Panc1 (cell line): ENCODE results near the gene SMARCAD1. TPM values are rescaled to one million over a fixed set of nuclear protein-coding genes. Genes with fewer than 3 reads are reported as not detected.

Experiments
- ATAC-seq: fragments of 200-7000 bp; cut with Tn5 transposase; 2 replicates; pipeline ENCODE4 v1.9.1; 2020; ENCODE audit warnings: mild to moderate bottlenecking, moderate library complexity
- BruUV-seq: library from RNA; stranded (reverse); fragments of 400-500 nt; replicated peaks from 2 replicates; lab custom pipeline; 2021; lab: Mats Ljungman, UMichigan
- CTCF ChIA-PET: fragments of 300-600 bp; sonication (Branson Sonifier 250); formaldehyde crosslinking; loops from one replicate; lab custom pipeline; 2022; ENCODE audit warnings: antibody characterized with exemption; lab: Charles Lee
- POLR2A ChIA-PET: fragments of 300-600 bp; sonication (Branson Sonifier 250); formaldehyde crosslinking; loops from one replicate; lab custom pipeline; 2022; ENCODE audit warnings: antibody characterized with exemption; lab: Charles Lee
- DNase-seq: peaks from one replicate; pipeline ENCODE4 v3.0.0-alpha.2; 2010; ENCODE audit warnings: low read depth, low spot score
- H3K27ac ChIP-seq: 2 replicates; pipeline ENCODE4 v1.5.1; 2011; ENCODE audit warnings: mild to moderate bottlenecking, low read length, inconsistent platforms
- H3K27me3 ChIP-seq: fragments of 200-500 bp; sonication (Bioruptor generic); 2 replicates; pipeline ENCODE4 v1.6.0; 2014; ENCODE audit warnings: low read length, inconsistent platforms; ENCODE audit not compliant: control insufficient read depth, insufficient read depth
- H3K36me3 ChIP-seq: fragments of 200-500 bp; sonication (Bioruptor generic); 2 replicates; pipeline ENCODE4 v1.5.1; 2014; ENCODE audit warnings: inconsistent platforms, mild to moderate bottlenecking, low read length, moderate library complexity; ENCODE audit not compliant: control insufficient read depth, insufficient read depth
- H3K4me1 ChIP-seq: 2 replicates; pipeline ENCODE4 v1.5.1; 2011; ENCODE audit warnings: inconsistent platforms, mild to moderate bottlenecking, low read length, moderate library complexity; ENCODE audit not compliant: control insufficient read depth, insufficient read depth
- H3K4me3 ChIP-seq, 2 experiments: 2 replicates each; pipeline ENCODE4 v1.5.1; 2011 to 2012; ENCODE audit warnings: low read depth in 2 of 2, low read length in 2 of 2, mild to moderate bottlenecking in 2 of 2, inconsistent platforms in 1 of 2, moderate library complexity in 1 of 2
- H3K9me3 ChIP-seq: fragments of 200-500 bp; sonication (Bioruptor generic); 2 replicates; pipeline ENCODE4 v1.5.1; 2014; ENCODE audit warnings: low read depth, mild to moderate bottlenecking, inconsistent platforms, low read length, moderate library complexity; ENCODE audit not compliant: control insufficient read depth, insufficient read depth
- CTCF ChIP-seq: fragments of 450-650 bp; IDR thresholded peaks from 2 replicates; pipeline ENCODE4 v1.5.1; 2017; ENCODE audit warnings: mild to moderate bottlenecking
- POLR2AphosphoS5 ChIP-seq: IDR thresholded peaks from 2 replicates; pipeline ENCODE4 v1.6.1; 2012; ENCODE audit warnings: mild to moderate bottlenecking, low read depth, low read length, moderate library complexity
- REST ChIP-seq, 2 experiments: IDR thresholded peaks; 2 replicates each; pipeline ENCODE4 v1.6.1; 2011 to 2012; ENCODE audit warnings: low read depth in 2 of 2, control low read depth in 1 of 2, low read length in 1 of 2, mild to moderate bottlenecking in 1 of 2, moderate library complexity in 1 of 2; ENCODE audit not compliant: insufficient read depth in 1 of 2
- SIN3A ChIP-seq: IDR thresholded peaks from 2 replicates; pipeline ENCODE4 v1.6.1; 2012; ENCODE audit warnings: low read depth, mild to moderate bottlenecking, low read length, moderate library complexity, borderline replicate concordance; ENCODE audit not compliant: insufficient read depth
- TCF7L2 ChIP-seq: IDR thresholded peaks from 2 replicates; pipeline ENCODE4 v1.6.1; 2011; ENCODE audit warnings: mild to moderate bottlenecking, low read depth, low read length, inconsistent platforms
- in situ Hi-C: cut with HindIII; loops from 2 replicates; pipeline ENCODE4 v1.10.0; 2016; ENCODE audit warnings: low sequenced_read_pairs, low pct_unique_long_range_greater_than_20kb
- intact Hi-C: fragments of 100-400 bp; cut with micrococcal nuclease; formaldehyde crosslinking; loops from one replicate; pipeline ENCODE4 v1.10.0; 2022; ENCODE audit not compliant: unreplicated experiment
- total RNA-seq: library from RNA; stranded (reverse); gene quantifications from one replicate; pipeline ENCODE4 v1.2.1, GENCODE V29; 2021; ENCODE audit not compliant: unreplicated experiment

SMARCAD1 gene
- total RNA-seq, 1 experiment from 2014 or later, result 20.7 TPM

GRCh38 chr4:94219402-94219801, 11.7 kb downstream of the SMARCAD1 start:
- TF ChIP-seq SIN3A (no peak), POLR2AphosphoS5 (no peak), CTCF (no peak), REST (IDR thresholded peaks at IDR 0.05; ENCODE audit: insufficient read depth in 1 of 2, low read depth in 2 of 2, low read length in 1 of 2) (no peak), TCF7L2 (no peak)
- no TSS peak for BruUV-seq
- Histone ChIP-seq H3K27me3 (no peaks in the 10 kb centered on the region), H3K4me1 (no peaks in the 10 kb centered on the region), H3K4me3 (no peak overlapping the region), H3K9me3 (no peaks in the 10 kb centered on the region), H3K36me3 (peaks cover 11% of the 10 kb centered on the region; the same call in 1 of the 2 replicates), H3K27ac (no peak overlapping the region)
- no peak for DNase-seq
- in situ Hi-C loops, result no loop called here
- ChIA-PET POLR2A (no interaction called here), CTCF (no interaction called here)
- ATAC-seq, result no peak
- intact Hi-C loops, result no loop called here

GRCh38 chr4:94221916-94222315, 14.3 kb downstream of the SMARCAD1 start:
- ChIA-PET CTCF (no interaction called here), POLR2A (no interaction called here)
- intact Hi-C loops (no loop called here), in situ Hi-C loops (no loop called here)
- Histone ChIP-seq H3K36me3 (peaks cover 11% of the 10 kb centered on the region; the same call in 1 of the 2 replicates), H3K9me3 (no peaks in the 10 kb centered on the region), H3K27me3 (no peaks in the 10 kb centered on the region), H3K4me1 (no peaks in the 10 kb centered on the region), H3K27ac (no peak overlapping the region), H3K4me3 (no peak overlapping the region)
- no TSS peak for BruUV-seq
- TF ChIP-seq POLR2AphosphoS5 (no peak), TCF7L2 (no peak), SIN3A (no peak), REST (IDR thresholded peaks at IDR 0.05; ENCODE audit: insufficient read depth in 1 of 2, low read depth in 2 of 2, low read length in 1 of 2) (no peak), CTCF (no peak)
- DNase-seq (no peak), ATAC-seq (no peak)
